ENCODE measurements around the gene DOCK9. TPM values are rescaled to one million over a fixed set of nuclear protein-coding genes. Genes with fewer than 3 reads are reported as not detected.

DOCK9 gene
- total RNA-seq, 2 donors from 2014 or later: 58.6 to 102 TPM

DNA sequence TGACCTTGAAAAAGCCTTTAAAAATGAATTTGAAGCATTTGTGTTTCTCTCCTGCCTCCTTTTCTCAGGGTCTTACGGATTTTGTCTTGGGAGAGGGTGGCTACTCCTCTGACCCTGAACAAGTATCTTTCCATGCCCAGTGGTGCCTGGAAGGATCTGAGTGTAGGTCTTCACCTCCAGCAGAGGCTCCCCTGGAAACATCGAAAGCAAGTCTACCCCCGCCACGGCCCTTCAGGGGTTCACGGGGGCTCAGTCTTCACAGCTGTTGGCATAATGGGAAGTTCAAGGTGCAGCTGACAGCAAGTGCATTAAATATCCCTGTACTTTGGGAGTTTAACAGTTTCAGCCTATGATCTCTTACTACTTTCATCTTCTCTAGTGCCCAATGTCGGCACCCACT is 182.6 kb downstream of the DOCK9 start:
- ATAC-seq (ENCODE audit: insufficient number of reproducible peaks, low FRiP score, low read depth): no peak
- H3K36me3 ChIP-seq: peaks cover 16% of the 10 kb centered on the region

DNA sequence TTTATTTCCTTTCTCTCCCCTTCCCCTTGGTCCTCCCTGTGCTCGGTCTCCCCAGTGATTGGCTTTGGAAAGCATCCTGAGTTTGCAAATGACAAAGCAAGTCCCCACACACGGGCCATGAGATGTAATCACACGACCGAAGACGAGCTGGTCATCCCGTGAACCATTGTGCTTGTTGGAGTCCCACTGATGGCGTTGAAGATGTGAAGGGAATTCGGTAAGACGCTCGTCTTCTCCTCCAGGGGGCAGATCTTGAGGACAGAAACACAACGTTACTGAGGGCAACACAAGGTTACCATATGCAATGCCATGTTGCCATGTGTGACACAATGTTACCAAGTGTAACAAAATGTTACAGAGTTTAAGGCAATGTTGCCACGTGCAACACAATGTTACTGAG is 183.4 kb downstream of the DOCK9 start:
- no peak for TF ChIP-seq CTCF (IDR thresholded peaks at IDR 0.05)
- H3K4me3 ChIP-seq: no peak overlapping the region
- H3K36me3 ChIP-seq: peaks cover 12% of the 10 kb centered on the region
- ATAC-seq (ENCODE audit: insufficient number of reproducible peaks, low FRiP score, low read depth) (no peak), DNase-seq (ENCODE audit: low spot score) (no peak)
- no peak overlapping the region for H3K27ac ChIP-seq
- no peaks in the 10 kb centered on the region for H3K9me3 ChIP-seq
- no peaks in the 10 kb centered on the region for H3K4me1 ChIP-seq (ENCODE audit: control insufficient read depth in 1 of 2, low read depth in 2 of 2)
- H3K27me3 ChIP-seq (replicated peaks; ENCODE audit: insufficient read depth): no peaks in the 10 kb centered on the region

More for the DNA sequence above, 182.6 kb downstream of the DOCK9 start:
- Histone ChIP-seq H3K4me1 (ENCODE audit: control insufficient read depth in 1 of 2, low read depth in 2 of 2) (no peaks in the 10 kb centered on the region), H3K4me3 (no peak overlapping the region), H3K27ac (no peak overlapping the region), H3K27me3 (replicated peaks; ENCODE audit: insufficient read depth) (no peaks in the 10 kb centered on the region), H3K9me3 (no peaks in the 10 kb centered on the region)
- no peak for DNase-seq (ENCODE audit: low spot score)
- TF ChIP-seq CTCF (IDR thresholded peaks at IDR 0.05): no peak

GRCh38 chr13:98792785-98793495 is 184.9 kb downstream of the DOCK9 start:
- H3K4me3 ChIP-seq: no peak overlapping the region
- TF ChIP-seq CTCF (IDR thresholded peaks at IDR 0.05): no peak
- H3K36me3 ChIP-seq: peaks cover 12% of the 10 kb centered on the region

DNA sequence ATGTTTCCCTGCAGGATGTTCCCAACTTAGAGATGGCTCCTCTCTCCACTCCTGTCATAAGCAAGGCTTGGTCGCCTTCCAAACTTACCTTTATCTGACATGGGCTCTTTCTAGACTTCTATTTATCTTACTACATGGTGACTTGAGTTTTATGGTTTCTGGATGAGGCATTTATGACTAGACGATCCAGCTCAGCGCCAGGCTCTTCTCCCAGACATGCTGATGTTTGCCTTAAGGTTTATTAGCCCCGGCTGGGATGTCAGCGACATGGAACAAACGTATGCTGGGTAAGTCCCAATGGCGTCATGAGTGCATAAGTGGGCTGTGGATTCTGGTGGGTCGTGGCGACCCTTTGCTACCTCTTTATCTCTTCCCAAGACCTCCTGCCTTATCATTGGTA is 185.5 kb downstream of the DOCK9 start:
- no peaks in the 10 kb centered on the region for H3K4me1 ChIP-seq (ENCODE audit: control insufficient read depth in 1 of 2, low read depth in 2 of 2)
- no peak for TF ChIP-seq CTCF (IDR thresholded peaks at IDR 0.05)

More at GRCh38 chr13:98792785-98793495, 184.9 kb downstream of the DOCK9 start:
- Histone ChIP-seq H3K9me3 (no peaks in the 10 kb centered on the region), H3K4me1 (ENCODE audit: control insufficient read depth in 1 of 2, low read depth in 2 of 2) (no peaks in the 10 kb centered on the region), H3K27ac (no peak overlapping the region), H3K27me3 (replicated peaks; ENCODE audit: insufficient read depth) (no peaks in the 10 kb centered on the region)
- DNase-seq (ENCODE audit: low spot score) (no peak), ATAC-seq (ENCODE audit: insufficient number of reproducible peaks, low FRiP score, low read depth) (no peak)

GRCh38 chr13:98791611-98792010 is 186.3 kb downstream of the DOCK9 start:
- Histone ChIP-seq H3K36me3 (peaks cover 12% of the 10 kb centered on the region), H3K9me3 (no peaks in the 10 kb centered on the region), H3K27me3 (replicated peaks; ENCODE audit: insufficient read depth) (no peaks in the 10 kb centered on the region), H3K4me1 (ENCODE audit: control insufficient read depth in 1 of 2, low read depth in 2 of 2) (no peaks in the 10 kb centered on the region), H3K4me3 (no peak overlapping the region), H3K27ac (no peak overlapping the region)
- DNase-seq (ENCODE audit: low spot score) (no peak), ATAC-seq (ENCODE audit: insufficient number of reproducible peaks, low FRiP score, low read depth) (no peak)
- no peak for TF ChIP-seq CTCF (IDR thresholded peaks at IDR 0.05)

More for the DNA sequence above, 185.5 kb downstream of the DOCK9 start:
- DNase-seq (ENCODE audit: low spot score) (no peak), ATAC-seq (ENCODE audit: insufficient number of reproducible peaks, low FRiP score, low read depth) (no peak)
- Histone ChIP-seq H3K27ac (no peak overlapping the region), H3K9me3 (no peaks in the 10 kb centered on the region), H3K4me3 (no peak overlapping the region), H3K27me3 (replicated peaks; ENCODE audit: insufficient read depth) (no peaks in the 10 kb centered on the region), H3K36me3 (peaks cover 12% of the 10 kb centered on the region)
